ENCODE results near the gene ASCC2.
"Not testable (repeated sequence)": the region's sequence is repeated elsewhere in the genome, so short reads cannot be mapped to it uniquely, and the experiment has no call there.

The ASCC2 gene

DNA sequence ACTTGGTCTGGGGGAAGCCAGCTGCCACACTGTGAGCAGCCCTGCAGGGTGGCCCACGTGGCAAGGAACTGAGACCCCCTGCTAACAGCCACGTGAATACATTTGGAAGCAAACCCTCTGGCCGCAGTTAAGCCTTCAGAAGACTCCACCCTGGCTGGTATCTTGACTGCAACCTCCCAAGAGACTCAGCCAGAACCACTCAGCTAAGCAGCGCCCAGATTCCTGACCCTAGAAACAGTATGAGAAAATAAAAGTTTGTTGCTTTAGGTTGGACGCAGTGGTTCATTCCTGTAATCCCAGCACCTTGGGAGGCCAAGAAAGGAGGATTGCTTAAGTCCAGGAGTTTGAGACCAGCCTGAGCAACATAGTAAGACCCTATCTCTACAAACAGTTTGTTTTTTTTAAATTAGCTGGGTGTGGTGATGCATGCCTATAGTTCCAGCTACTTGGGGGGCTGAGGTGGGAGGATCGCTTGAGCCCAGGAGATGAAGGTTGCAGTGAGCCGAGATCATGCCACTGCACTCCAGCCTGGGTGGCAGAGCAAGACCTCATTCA is 79.9 kb downstream of the ASCC2 start:
- DNase-seq (ENCODE audit: low spot score) = no peak

DNA sequence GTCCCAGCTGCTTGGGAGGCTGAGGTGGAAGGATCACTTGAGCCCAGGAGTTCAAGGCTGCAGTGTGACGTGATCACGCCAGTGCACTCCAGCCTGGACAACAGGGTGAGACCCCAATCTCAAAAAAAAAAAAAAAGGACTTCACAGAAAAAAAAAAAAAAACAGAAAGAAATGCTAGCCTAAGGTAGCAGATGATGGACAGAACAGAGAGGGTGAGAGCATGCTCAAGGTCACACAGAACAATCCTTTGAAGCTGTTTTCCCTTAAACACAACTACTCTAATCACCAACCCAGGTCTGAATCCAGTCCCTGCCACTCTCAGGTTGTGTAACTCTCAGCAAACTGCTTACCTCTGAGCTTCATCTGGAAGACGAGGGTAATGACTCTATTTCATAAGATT is 81.0 kb downstream of the ASCC2 start:
- no peak for DNase-seq (ENCODE audit: low spot score)

- no peak for DNase-seq (ENCODE audit: low spot score)
Measured at GRCh38 chr22:29756341-29756740, 81.7 kb downstream of the ASCC2 start.

DNA sequence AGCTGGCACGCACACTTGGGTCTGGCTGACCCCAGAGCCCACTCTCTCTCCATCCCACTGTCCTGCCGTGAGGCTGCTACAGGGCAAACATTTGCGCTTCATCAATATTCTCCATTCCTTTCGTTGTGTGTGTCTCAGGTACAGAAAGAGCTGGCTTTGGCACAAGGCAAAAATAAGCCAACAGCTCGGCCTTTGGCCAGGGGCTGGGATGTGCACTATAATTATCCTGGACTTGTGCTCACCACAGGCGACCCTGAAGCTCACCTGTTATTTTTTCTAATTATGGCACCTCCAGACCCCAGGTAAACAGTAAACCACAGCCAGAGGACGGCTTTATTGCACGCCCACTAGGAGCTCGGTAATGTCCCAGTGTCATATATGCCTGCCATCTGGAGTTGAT is 82.2 kb downstream of the ASCC2 start:
- no peak for DNase-seq (ENCODE audit: low spot score)

DNA sequence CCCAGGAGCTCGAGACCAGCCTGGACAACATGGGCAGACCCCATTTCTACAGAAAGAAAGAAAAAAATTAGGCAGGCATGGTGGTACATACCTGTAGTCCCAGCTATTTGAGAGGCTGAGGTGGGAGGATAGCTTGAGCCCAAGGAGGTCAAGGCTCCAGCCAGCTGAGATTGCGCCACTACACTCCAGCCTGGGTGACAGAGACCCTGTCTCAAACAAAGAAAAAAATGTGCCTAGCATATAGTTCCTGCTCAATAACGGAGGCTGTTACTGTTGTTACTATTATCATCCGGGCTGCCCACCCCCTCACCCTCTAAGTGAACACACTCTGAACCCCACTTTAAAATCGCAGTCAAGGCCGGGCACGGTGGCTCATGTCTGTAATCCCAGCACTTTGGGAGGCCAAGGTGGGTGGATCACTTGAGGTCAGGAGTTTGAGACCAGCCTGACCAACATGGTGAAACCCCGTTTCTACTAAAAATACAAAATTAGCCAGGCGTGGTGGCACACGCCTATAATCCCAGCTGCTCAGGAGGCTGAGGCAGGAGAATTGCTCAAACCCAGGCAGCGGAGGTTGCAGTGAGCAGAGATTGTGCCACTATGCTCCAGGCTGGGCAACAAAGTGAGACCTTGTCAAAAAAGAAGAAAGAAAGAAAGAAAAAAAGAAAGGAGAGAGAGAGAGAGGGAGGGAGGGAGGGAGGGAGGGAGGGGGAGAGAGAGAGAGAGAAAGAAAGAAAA is 83.2 kb downstream of the ASCC2 start:
- not testable (repeated sequence) for DNase-seq (ENCODE audit: low spot score)

DNA sequence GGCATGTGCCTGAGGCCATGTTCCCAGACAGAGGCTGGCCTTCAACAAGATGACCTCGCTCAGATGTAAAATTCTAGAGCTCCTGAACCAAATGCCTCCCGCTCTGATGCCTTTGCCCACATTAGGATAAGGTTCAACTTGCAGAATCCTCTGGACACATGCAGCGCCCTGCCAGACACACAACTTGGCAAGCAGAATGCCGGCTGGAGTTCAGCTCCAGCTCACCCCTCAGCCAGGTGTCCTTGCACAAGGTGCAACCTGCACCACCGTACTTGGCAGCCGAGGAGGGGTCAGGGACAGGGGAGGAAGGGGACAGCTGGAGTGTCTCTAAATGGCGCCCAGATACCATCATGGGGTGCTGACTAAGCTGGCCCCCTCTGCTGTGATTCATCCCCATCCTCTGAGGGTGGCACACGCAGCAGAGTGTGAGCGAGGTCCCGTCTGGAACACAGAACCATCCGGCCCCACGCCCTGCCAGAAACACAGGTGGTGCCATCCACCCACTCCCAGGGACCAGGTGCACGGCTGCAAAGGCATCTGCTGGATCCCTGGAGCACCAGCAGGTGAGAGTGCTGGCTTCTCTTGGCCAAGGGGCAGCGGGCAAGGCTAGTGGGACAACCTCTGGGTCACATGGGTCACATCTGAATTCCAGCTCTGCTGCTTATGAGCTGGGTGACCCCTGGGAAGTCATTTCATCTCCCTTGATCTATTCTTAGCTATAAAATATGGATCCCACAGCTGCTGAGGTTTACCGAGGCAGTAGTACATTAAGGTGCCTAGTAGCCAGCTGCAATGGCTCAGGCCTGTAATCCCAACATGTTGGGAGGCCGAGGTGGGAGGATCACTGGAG is 84.0 kb downstream of the ASCC2 start:
- DNase-seq (ENCODE audit: low spot score) = no peak

GRCh38 chr22:29751669-29752068 is 86.4 kb downstream of the ASCC2 start:
- DNase-seq (ENCODE audit: low spot score) = no peak

GRCh38 chr22:29750559-29751538 is 87.2 kb downstream of the ASCC2 start:
- no peak for DNase-seq (ENCODE audit: low spot score)

DNA sequence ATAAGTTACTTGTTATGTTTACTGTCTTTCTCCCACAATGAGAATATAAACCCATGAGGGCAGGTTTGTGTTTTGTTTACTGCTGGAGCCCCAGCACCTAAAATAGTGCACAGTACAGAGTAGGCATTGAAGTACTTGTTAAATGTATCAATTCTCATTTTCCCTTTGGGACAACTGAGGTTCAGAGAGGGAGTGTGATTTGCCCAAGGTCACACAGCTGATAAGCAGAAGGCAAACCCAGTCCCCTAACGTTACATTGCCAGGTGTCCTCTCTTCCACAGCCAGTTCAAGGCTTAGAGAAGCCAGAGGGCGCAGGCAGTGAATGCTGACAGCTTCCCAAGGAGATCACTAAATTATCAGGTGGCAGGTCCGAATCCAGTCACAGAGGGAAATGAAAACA is 88.0 kb downstream of the ASCC2 start:
- DNase-seq (ENCODE audit: low spot score) = no peak

DNA sequence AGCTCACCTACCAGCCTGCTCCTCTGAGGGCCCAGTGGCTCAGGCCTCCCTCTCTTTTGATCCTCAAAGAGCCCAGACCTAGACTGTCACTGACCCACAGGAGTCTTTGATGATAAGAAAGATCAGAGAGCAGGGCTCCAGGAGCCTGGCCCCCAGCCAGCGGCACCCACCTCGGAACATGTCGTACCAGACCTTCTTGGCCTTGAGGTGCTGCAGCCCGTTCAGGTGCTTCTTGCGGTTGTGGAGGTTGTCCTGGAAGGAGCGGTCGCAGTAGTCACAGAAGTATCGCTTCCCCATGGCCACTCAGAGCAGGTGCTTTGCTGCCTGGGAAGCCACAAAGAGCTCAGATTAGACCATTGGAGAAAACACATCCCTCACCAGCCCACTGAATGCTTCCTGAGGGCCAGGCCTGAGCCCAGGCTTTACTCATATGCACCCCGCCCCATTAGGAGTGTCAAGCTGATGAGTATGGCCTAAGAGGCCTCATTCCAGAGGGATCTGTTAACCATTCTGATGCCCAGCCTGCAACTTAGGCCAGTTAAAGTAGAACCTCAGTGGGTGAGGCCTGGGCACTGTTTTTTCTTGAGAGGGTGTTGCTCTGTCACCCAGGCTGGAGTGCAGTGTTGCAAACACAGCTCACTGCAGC is 89.7 kb downstream of the ASCC2 start:
- no peak for DNase-seq (ENCODE audit: low spot score)

DNA sequence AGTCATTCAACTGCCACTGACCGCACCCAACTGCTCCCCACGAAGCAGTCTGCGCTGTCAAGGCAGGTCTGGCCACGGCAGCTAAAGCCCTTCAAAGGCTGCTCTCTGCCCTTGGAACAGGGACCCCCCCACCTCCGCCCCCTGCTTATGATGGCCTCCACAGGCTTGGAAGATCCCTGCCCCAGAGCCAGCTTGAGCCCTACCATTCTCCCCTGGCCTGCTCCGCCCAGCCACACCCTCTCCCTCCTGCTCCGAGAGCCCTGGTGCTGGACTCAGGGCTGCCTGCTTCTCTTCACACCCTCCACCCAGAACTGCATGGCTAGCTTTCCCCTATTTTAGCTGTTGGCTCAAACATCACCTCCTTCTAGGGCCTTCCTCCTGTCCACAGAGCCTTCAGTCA is 90.2 kb downstream of the ASCC2 start:
- DNase-seq (ENCODE audit: low spot score) = no peak

DNA sequence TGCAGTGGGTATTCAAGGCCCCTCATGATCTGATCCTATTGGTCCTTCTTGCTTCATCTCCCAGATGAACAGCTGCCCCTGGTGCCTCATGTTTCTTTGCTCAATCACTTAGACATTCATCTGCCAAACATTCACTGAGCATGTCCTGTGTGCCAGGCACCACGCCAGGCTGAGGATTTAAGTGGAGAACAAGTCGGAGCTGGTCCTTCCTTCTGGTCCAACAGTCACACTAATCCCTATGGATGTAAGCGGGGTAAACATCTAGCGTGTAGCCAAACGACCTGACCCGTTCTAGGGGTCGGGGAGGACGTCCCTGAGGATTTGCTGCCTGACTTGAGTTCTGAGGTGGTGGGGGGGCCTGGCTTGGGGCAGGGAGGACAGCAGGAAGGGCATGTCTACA is 93.2 kb downstream of the ASCC2 start:
- no peak for DNase-seq (ENCODE audit: low spot score)

DNA sequence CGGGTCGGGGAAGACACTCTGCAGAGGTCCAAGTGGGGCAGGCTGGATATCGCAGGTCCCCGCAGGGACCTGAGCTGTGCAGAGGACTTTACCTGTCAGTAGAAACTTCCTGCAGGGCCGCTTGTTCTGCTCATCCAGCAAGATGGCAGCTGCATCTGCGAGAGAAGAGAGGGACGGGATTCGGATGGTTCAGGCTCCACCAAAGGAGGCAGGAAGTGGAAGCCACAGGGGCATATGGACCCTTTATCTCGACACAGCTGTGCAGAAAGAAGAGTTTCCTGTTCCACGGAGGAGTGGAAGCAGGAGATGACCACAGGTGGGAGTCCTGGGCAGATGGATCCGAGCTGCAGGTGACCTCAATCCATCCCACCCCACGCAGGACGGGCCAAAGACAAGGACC is 95.7 kb downstream of the ASCC2 start:
- no peak for DNase-seq (ENCODE audit: low spot score)

DNA sequence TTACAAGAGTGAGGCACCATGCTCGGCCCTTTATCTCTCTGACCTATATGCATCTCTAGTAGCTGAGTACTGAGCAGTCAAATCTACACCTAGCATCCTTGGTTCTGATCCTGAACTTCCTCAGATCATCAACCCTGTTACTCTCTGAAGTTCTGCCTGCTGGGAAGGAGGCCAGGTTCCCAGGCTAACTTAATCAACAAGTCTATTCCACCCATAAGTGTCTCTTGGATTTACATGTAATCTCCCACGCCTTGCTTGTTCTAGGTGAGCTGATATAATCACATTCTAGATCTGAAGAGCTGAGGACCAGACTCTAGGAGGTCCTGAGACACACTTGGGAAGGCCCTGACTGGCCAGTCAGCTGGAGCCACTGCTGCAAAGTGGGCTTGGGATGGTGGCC is 96.1 kb downstream of the ASCC2 start:
- no peak for DNase-seq (ENCODE audit: low spot score)

GRCh38 chr22:29740216-29740615 is 97.9 kb downstream of the ASCC2 start:
- no peak for DNase-seq (ENCODE audit: low spot score)

- DNase-seq (ENCODE audit: low spot score) = no peak
Measured at GRCh38 chr22:29739346-29739875, 98.7 kb downstream of the ASCC2 start.

Measured in SK-N-DZ (cell line).